ENCODE data around the gene SCCPDH. TPM values are rescaled to one million over a fixed set of nuclear protein-coding genes. Genes with fewer than 3 reads are reported as not detected.

The SCCPDH gene
- total RNA-seq, 1 experiment from 2014 or later = 10.9 TPM

DNA sequence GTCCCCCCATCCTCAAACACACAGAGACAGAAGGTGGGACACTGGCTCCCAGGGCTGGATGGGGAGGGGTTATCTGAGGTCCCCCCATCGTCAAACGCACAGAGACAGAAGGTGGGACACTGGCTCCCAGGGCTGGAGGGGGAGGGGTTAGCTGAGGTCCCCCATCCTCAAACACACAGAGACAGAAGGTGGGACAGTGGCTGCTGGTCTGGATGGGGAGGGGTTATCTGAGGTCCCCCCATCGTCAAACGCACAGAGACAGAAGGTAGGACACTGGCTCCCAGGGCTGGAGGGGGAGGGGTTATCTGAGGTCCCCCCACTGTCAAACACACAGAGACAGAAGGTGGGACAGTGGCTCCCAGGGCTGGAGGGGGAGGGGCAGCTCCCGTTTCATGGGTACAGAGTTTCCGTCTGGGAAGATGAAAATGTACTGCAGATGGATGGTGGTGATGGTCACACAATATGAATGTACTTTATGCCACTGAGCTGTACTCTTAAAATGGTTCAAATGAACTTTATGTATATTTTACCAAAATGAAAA, 69.2 kb downstream of the SCCPDH start:
- Mint-ChIP-seq H3K9me3 (no peaks in the 10 kb centered on the region), H3K27me3 (ENCODE audit: low read depth) (peaks cover 7% of the 10 kb centered on the region; the same call in 1 of the 2 replicates), H3K27ac (no peak overlapping the region), H3K4me1 (peaks cover 54% of the 10 kb centered on the region), H3K4me3 (peak overlapping the region; percentile 29; the same call in 1 of the 2 replicates), H3K36me3 (no peaks in the 10 kb centered on the region)
- ChIA-PET POLR2A (interaction anchor here (1.3 kb wide), 1 partner anchor 146 kb away, joined by 3 read pairs; no protein-coding TSS in a partner anchor), CTCF (no interaction called here)
- TF ChIP-seq PRRX2 (CRISPR knock-in tag; IDR thresholded peaks at IDR 0.05) = no peak
- TF ChIP-seq RELA (CRISPR knock-in tag; IDR thresholded peaks at IDR 0.05; ENCODE audit: borderline replicate concordance) = no peak
- TF ChIP-seq, protein P1, sequence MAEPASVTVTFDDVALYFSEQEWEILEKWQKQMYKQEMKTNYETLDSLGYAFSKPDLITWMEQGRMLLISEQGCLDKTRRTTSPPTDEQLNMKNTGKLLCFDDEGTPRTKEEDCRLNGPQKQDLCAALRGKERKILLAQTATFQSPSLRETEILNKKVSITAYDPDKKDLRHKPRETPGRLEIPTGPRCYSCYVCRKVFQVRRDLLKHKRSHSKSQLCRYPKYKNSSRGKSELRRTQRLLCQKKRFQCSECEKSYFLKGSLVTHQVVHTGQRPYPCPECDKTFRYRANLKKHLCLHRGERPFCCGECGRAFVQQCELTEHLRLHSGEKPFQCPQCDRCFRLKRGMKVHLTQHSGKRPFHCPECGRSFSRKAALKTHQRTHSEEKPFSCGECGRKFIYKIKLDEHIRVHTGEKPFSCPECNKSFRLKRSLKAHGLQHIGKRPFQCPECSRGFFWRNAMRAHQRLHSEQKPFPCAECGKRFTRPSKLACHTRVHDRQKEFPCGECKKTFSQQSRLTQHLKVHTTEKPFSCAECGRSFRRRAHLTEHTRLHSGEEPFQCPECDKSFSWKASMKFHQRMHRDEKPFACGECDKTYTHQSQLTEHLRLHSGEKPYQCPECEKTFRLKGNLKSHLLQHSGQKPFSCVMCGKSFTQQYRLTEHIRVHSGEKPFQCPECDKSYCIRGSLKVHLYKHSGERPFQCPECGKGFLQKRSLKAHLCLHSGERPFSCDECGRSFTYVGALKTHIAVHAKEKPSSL (CRISPR knock-in tag; conservative IDR thresholded peaks at IDR 0.05) = no peak
- TF ChIP-seq, protein P2, sequence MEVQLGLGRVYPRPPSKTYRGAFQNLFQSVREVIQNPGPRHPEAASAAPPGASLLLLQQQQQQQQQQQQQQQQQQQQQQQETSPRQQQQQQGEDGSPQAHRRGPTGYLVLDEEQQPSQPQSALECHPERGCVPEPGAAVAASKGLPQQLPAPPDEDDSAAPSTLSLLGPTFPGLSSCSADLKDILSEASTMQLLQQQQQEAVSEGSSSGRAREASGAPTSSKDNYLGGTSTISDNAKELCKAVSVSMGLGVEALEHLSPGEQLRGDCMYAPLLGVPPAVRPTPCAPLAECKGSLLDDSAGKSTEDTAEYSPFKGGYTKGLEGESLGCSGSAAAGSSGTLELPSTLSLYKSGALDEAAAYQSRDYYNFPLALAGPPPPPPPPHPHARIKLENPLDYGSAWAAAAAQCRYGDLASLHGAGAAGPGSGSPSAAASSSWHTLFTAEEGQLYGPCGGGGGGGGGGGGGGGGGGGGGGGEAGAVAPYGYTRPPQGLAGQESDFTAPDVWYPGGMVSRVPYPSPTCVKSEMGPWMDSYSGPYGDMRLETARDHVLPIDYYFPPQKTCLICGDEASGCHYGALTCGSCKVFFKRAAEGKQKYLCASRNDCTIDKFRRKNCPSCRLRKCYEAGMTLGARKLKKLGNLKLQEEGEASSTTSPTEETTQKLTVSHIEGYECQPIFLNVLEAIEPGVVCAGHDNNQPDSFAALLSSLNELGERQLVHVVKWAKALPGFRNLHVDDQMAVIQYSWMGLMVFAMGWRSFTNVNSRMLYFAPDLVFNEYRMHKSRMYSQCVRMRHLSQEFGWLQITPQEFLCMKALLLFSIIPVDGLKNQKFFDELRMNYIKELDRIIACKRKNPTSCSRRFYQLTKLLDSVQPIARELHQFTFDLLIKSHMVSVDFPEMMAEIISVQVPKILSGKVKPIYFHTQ (CRISPR knock-in tag; IDR thresholded peaks at IDR 0.05) = no peak
- TF ChIP-seq JUN (CRISPR knock-in tag; IDR thresholded peaks at IDR 0.05) = no peak
- TF ChIP-seq, protein P3, sequence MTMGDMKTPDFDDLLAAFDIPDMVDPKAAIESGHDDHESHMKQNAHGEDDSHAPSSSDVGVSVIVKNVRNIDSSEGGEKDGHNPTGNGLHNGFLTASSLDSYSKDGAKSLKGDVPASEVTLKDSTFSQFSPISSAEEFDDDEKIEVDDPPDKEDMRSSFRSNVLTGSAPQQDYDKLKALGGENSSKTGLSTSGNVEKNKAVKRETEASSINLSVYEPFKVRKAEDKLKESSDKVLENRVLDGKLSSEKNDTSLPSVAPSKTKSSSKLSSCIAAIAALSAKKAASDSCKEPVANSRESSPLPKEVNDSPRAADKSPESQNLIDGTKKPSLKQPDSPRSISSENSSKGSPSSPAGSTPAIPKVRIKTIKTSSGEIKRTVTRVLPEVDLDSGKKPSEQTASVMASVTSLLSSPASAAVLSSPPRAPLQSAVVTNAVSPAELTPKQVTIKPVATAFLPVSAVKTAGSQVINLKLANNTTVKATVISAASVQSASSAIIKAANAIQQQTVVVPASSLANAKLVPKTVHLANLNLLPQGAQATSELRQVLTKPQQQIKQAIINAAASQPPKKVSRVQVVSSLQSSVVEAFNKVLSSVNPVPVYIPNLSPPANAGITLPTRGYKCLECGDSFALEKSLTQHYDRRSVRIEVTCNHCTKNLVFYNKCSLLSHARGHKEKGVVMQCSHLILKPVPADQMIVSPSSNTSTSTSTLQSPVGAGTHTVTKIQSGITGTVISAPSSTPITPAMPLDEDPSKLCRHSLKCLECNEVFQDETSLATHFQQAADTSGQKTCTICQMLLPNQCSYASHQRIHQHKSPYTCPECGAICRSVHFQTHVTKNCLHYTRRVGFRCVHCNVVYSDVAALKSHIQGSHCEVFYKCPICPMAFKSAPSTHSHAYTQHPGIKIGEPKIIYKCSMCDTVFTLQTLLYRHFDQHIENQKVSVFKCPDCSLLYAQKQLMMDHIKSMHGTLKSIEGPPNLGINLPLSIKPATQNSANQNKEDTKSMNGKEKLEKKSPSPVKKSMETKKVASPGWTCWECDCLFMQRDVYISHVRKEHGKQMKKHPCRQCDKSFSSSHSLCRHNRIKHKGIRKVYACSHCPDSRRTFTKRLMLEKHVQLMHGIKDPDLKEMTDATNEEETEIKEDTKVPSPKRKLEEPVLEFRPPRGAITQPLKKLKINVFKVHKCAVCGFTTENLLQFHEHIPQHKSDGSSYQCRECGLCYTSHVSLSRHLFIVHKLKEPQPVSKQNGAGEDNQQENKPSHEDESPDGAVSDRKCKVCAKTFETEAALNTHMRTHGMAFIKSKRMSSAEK (CRISPR knock-in tag; IDR thresholded peaks at IDR 0.05; ENCODE audit: borderline replicate concordance) = no peak
- ATAC-seq (no peak), DNase-seq (ENCODE audit: low spot score) (no peak)

DNA sequence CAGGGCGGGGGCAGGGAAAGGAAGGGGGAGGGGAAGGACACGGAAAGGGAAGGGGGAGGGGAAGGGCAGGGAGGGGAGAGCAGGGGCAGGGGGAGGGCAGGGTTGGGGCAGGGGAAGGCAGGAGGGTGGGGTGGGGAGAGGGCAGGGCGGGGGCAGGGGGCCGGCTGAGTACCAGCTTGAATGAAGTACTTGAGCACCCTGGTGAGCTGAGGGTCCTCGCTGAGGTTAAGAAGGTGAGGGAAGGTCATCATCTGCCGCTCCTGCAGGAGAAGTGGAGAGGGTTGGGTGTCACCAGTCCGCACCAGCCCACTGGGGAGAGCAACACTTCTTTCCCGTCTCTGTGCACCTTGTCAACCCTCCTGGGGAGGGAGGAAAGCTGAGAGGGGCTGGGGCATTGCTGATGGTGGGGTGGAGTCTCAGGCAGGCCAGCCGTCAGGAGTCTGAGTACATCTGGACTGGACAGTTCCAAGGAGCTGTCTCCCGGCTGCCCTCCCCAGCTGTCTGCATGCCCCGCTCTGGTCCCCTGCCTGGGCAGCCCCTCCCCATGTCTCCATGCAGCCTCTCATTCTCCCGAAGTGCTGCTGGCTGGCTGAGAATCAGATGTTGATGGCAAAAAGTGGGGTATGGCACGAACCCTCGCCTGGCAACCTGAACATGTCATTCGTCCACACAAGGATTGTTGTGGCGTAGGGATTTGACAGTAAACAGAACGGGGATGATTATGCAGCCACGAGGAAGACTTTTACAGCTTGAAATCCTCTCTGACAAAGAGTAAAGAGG, 70.0 kb downstream of the SCCPDH start:
- ChIA-PET CTCF (interaction anchor here (1.2 kb wide), 1 partner anchor 104 kb away, joined by 3 read pairs; no protein-coding TSS in a partner anchor), POLR2A (interaction anchor here (0.6 to 1.3 kb wide), 2 partner anchors 147 to 720 kb away, joined by 3 to 4 read pairs; no protein-coding TSS in a partner anchor)
- ATAC-seq (peak; percentile 12), DNase-seq (ENCODE audit: low spot score) (no peak)
- H3K27ac Mint-ChIP-seq = no peak overlapping the region
- peaks cover 51% of the 10 kb centered on the region for H3K4me1 Mint-ChIP-seq
- no peaks in the 10 kb centered on the region for H3K36me3 Mint-ChIP-seq
- peaks cover 5% of the 10 kb centered on the region; the same call in 1 of the 2 replicates for H3K27me3 Mint-ChIP-seq (ENCODE audit: low read depth)
- TF ChIP-seq, protein P3 (CRISPR knock-in tag; IDR thresholded peaks at IDR 0.05; ENCODE audit: borderline replicate concordance) = no peak
- TF ChIP-seq, protein P4, sequence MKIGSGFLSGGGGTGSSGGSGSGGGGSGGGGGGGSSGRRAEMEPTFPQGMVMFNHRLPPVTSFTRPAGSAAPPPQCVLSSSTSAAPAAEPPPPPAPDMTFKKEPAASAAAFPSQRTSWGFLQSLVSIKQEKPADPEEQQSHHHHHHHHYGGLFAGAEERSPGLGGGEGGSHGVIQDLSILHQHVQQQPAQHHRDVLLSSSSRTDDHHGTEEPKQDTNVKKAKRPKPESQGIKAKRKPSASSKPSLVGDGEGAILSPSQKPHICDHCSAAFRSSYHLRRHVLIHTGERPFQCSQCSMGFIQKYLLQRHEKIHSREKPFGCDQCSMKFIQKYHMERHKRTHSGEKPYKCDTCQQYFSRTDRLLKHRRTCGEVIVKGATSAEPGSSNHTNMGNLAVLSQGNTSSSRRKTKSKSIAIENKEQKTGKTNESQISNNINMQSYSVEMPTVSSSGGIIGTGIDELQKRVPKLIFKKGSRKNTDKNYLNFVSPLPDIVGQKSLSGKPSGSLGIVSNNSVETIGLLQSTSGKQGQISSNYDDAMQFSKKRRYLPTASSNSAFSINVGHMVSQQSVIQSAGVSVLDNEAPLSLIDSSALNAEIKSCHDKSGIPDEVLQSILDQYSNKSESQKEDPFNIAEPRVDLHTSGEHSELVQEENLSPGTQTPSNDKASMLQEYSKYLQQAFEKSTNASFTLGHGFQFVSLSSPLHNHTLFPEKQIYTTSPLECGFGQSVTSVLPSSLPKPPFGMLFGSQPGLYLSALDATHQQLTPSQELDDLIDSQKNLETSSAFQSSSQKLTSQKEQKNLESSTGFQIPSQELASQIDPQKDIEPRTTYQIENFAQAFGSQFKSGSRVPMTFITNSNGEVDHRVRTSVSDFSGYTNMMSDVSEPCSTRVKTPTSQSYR (CRISPR knock-in tag; IDR thresholded peaks at IDR 0.05) = no peak
- no peak for TF ChIP-seq ZNF423 (CRISPR knock-in tag; IDR thresholded peaks at IDR 0.05)
- no peak overlapping the region; the same call in 1 of the 2 replicates for H3K4me3 Mint-ChIP-seq
- H3K9me3 Mint-ChIP-seq = no peaks in the 10 kb centered on the region

Measured in WTC11 (cell line).